Sigmoid colon (tissue), 4 donors: ENCODE measurements around the gene PYGM.

ENCODE experiments used
- EP300 ChIP-seq, 4 donors: sonication (generic); formaldehyde crosslinking; IDR thresholded peaks; one replicate each; pipeline ENCODE4 v1.6.1; 2017; ENCODE audit warnings: antibody characterized with exemption in 4 of 4
- TF ChIP-seq, protein P1 (sequence below), 4 experiments: fragments of 450-650 bp in 3 of 4; fragments of 200-600 bp in 1 of 4; IDR thresholded peaks; one replicate each; pipeline ENCODE4 v1.5.1; 2016 to 2019; ENCODE audit warnings: antibody characterized with exemption in 4 of 4, mild to moderate bottlenecking in 3 of 4, moderate library complexity in 2 of 4

DNA sequence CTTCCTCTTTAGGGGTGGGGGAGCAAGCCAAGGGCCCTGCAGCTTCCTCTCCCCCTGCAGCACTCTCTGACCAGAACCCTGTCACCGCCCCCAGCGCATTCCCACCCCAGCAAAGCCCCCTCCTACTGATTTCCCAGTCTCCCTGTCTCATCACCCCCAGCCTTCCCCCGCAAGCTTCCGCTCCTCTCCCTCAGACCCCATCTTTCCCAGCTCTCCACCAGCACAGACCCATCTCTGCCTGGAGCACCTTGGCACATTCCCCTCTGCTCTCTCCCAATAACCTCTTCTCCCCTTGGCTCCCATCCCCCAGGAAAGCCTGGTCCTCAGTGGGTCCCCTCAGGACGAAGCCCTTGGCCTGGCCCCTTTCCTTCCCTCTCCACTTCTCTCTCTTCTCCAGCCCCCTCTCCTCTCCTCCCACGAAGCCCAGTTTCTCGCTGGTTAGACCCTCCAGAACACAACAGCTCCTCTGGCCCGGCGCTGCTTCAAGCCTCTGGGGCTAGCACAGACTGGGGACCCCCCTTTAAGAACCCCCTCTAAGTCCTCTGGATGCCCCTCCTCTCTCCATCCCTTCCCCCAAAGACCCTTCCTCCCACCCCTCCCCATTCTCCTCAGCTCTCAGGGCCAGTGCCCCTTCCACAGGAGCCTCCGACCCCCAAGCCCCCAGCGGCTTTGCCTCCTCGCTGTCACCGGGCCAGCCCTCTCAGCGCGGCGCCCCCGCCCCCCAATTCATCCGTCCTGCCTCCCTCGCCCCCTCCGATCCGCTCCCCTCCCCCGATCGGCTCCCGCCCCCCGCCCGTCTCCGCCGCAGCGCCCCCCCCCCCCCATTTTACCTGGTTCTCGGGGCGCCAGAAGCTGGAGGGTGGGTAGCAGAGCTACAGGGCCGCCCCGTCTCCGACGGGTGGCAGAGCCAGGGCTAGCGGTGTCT is 37.4 kb downstream of the PYGM start:
- TF ChIP-seq, protein P1, sequence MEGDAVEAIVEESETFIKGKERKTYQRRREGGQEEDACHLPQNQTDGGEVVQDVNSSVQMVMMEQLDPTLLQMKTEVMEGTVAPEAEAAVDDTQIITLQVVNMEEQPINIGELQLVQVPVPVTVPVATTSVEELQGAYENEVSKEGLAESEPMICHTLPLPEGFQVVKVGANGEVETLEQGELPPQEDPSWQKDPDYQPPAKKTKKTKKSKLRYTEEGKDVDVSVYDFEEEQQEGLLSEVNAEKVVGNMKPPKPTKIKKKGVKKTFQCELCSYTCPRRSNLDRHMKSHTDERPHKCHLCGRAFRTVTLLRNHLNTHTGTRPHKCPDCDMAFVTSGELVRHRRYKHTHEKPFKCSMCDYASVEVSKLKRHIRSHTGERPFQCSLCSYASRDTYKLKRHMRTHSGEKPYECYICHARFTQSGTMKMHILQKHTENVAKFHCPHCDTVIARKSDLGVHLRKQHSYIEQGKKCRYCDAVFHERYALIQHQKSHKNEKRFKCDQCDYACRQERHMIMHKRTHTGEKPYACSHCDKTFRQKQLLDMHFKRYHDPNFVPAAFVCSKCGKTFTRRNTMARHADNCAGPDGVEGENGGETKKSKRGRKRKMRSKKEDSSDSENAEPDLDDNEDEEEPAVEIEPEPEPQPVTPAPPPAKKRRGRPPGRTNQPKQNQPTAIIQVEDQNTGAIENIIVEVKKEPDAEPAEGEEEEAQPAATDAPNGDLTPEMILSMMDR (IDR thresholded peaks at IDR 0.05), result no peak
- TF ChIP-seq EP300 (IDR thresholded peaks at IDR 0.05), result no peak
